Neural cell (in vitro differentiated cells): Measurements from ENCODE around the gene TEX2. TPM values are rescaled to one million over a fixed set of nuclear protein-coding genes. Genes with fewer than 3 reads are reported as not detected.

ENCODE experiments used
- H2AFZ ChIP-seq: fragments of 200-600, 300-800 bp; sonication (generic), shearing (Covaris generic); 2 replicates; pipeline ENCODE4 v1.6.0; 2014; ENCODE audit warnings: low read depth, mild to moderate bottlenecking, antibody characterized with exemption, low read length, moderate library complexity
- H3F3A ChIP-seq: fragments of 200-600 bp; shearing (Covaris generic); 2 replicates; pipeline ENCODE4 v1.6.1; 2016; ENCODE audit warnings: mild to moderate bottlenecking, moderate library complexity, mixed read lengths, antibody characterized with exemption, low read length; ENCODE audit not compliant: insufficient read depth, poor library complexity, severe bottlenecking
- H3K27ac ChIP-seq: fragments of 200-600, 300-800 bp; sonication (generic), shearing (Covaris generic); 2 replicates; pipeline ENCODE4 v1.5.1; 2014; ENCODE audit warnings: mild to moderate bottlenecking, low read length, moderate library complexity
- H3K27me3 ChIP-seq: fragments of 300-800, 200-600 bp; sonication (generic), shearing (Covaris generic); 2 replicates; pipeline ENCODE4 v1.6.0; 2014; ENCODE audit warnings: mild to moderate bottlenecking, low read depth, low read length, moderate library complexity; ENCODE audit not compliant: insufficient read depth
- H3K36me3 ChIP-seq: fragments of 300-800, 200-600 bp; sonication (generic), shearing (Covaris generic); 2 replicates; pipeline ENCODE4 v1.5.1; 2014; ENCODE audit warnings: mild to moderate bottlenecking, antibody characterized with exemption, low read length, moderate library complexity; ENCODE audit not compliant: insufficient read depth
- H3K4me2 ChIP-seq: fragments of 300-800, 200-600 bp; sonication (generic), shearing (Covaris generic); 2 replicates; pipeline ENCODE4 v1.6.0; 2014; ENCODE audit warnings: mild to moderate bottlenecking, low read length
- H3K4me3 ChIP-seq: fragments of 300-800, 200-600 bp; sonication (generic), shearing (Covaris generic); 2 replicates; pipeline ENCODE4 v1.5.1; 2014; ENCODE audit warnings: mild to moderate bottlenecking, low read length, moderate library complexity
- H3K79me2 ChIP-seq: fragments of 200-600 bp; shearing (Covaris generic); replicated peaks from 2 replicates; pipeline ENCODE4 v1.6.0; 2014; ENCODE audit warnings: mild to moderate bottlenecking, low read length, moderate library complexity; ENCODE audit not compliant: insufficient read depth
- H3K9ac ChIP-seq: fragments of 300-800, 200-600 bp; sonication (generic), shearing (Covaris generic); 2 replicates; pipeline ENCODE4 v1.6.1; 2016; ENCODE audit warnings: mild to moderate bottlenecking, low read length, mixed read lengths
- H3K9me2 ChIP-seq: fragments of 200-600 bp; shearing (Covaris generic); 2 replicates; pipeline ENCODE4 v1.6.1; 2016; ENCODE audit warnings: mild to moderate bottlenecking, low read length, mixed read lengths; ENCODE audit not compliant: insufficient read depth
- H3K9me3 ChIP-seq: fragments of 200-600, 300-800 bp; sonication (generic), shearing (Covaris generic); 2 replicates; pipeline ENCODE4 v1.6.1; 2016; ENCODE audit warnings: mild to moderate bottlenecking, mixed run types, low read length, moderate library complexity, mixed read lengths
- H4K20me1 ChIP-seq: fragments of 200-600 bp; shearing (Covaris generic); 2 replicates; pipeline ENCODE4 v1.6.1; 2016; ENCODE audit warnings: mild to moderate bottlenecking, mixed run types; ENCODE audit not compliant: insufficient read depth
- EP300 ChIP-seq: fragments of 450-650 bp; conservative IDR thresholded peaks from 2 replicates; pipeline ENCODE4 v1.6.1; 2014; ENCODE audit warnings: antibody characterized with exemption, mild to moderate bottlenecking, moderate library complexity; ENCODE audit not compliant: poor library complexity, severe bottlenecking
- EZH2 ChIP-seq: fragments of 200-600, 300-800 bp; shearing (Covaris generic), sonication (generic); IDR thresholded peaks from 2 replicates; pipeline ENCODE4 v1.6.1; 2014; ENCODE audit warnings: antibody characterized with exemption, low read length, borderline replicate concordance, mild to moderate bottlenecking; ENCODE audit not compliant: insufficient read depth, poor library complexity, severe bottlenecking
- MXI1 ChIP-seq: fragments of 450-650 bp; conservative IDR thresholded peaks from 2 replicates; pipeline ENCODE4 v1.6.1; 2014; ENCODE audit warnings: antibody characterized with exemption, mild to moderate bottlenecking; ENCODE audit not compliant: poor library complexity, severe bottlenecking
- POLR2AphosphoS5 ChIP-seq: IDR thresholded peaks from 2 replicates; pipeline ENCODE4 v1.6.1; 2012
- RAD21 ChIP-seq: fragments of 450-650 bp; conservative IDR thresholded peaks from 2 replicates; pipeline ENCODE4 v1.6.1; 2014; ENCODE audit warnings: antibody characterized with exemption, mild to moderate bottlenecking, moderate library complexity
- REST ChIP-seq: IDR thresholded peaks from 2 replicates; pipeline ENCODE4 v1.6.1; 2012; ENCODE audit warnings: borderline replicate concordance
- SMC3 ChIP-seq: fragments of 450-650 bp; conservative IDR thresholded peaks from 2 replicates; pipeline ENCODE4 v1.6.1; 2014; ENCODE audit warnings: antibody characterized with exemption, mild to moderate bottlenecking, moderate library complexity; ENCODE audit not compliant: poor library complexity
- TAF1 ChIP-seq: IDR thresholded peaks from 2 replicates; pipeline ENCODE4 v1.6.1; 2012; ENCODE audit warnings: low read depth
- polyA plus RNA-seq: library from polyadenylated mRNA; depleted of rRNA; stranded (reverse); fragments of >200 nt; gene quantifications from 2 replicates; pipeline ENCODE4 v1.2.3, GENCODE V29; 2014
- TF ChIP-seq, protein P1 (sequence below): fragments of 450-650 bp; IDR thresholded peaks from 2 replicates; pipeline ENCODE4 v1.5.1; 2014; ENCODE audit warnings: antibody characterized with exemption, mild to moderate bottlenecking, moderate library complexity; ENCODE audit not compliant: poor library complexity, severe bottlenecking

The TEX2 gene
- polyA plus RNA-seq, 1 donor from 2014 or later = 19.7 TPM

- H4K20me1 ChIP-seq = no peaks in the 10 kb centered on the region
- no peaks in the 10 kb centered on the region for H3K27me3 ChIP-seq
- no peaks in the 10 kb centered on the region for H3K36me3 ChIP-seq
- no peak overlapping the region for H3K4me3 ChIP-seq
- no peak overlapping the region for H3K27ac ChIP-seq
- H3K9me3 ChIP-seq = no peaks in the 10 kb centered on the region
- H3F3A ChIP-seq = no peaks in the 10 kb centered on the region
- TF ChIP-seq, protein P1, sequence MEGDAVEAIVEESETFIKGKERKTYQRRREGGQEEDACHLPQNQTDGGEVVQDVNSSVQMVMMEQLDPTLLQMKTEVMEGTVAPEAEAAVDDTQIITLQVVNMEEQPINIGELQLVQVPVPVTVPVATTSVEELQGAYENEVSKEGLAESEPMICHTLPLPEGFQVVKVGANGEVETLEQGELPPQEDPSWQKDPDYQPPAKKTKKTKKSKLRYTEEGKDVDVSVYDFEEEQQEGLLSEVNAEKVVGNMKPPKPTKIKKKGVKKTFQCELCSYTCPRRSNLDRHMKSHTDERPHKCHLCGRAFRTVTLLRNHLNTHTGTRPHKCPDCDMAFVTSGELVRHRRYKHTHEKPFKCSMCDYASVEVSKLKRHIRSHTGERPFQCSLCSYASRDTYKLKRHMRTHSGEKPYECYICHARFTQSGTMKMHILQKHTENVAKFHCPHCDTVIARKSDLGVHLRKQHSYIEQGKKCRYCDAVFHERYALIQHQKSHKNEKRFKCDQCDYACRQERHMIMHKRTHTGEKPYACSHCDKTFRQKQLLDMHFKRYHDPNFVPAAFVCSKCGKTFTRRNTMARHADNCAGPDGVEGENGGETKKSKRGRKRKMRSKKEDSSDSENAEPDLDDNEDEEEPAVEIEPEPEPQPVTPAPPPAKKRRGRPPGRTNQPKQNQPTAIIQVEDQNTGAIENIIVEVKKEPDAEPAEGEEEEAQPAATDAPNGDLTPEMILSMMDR = no peak
- TF ChIP-seq TAF1 (no peak), MXI1 (no peak), POLR2AphosphoS5 (no peak), REST (no peak), EP300 (no peak), SMC3 (no peak), EZH2 (no peak), RAD21 (no peak)
- no peak overlapping the region for H2AFZ ChIP-seq
- H3K79me2 ChIP-seq = peaks cover 3% of the 10 kb centered on the region
- no peaks in the 10 kb centered on the region for H3K9me2 ChIP-seq
- H3K9ac ChIP-seq = no peak overlapping the region
- H3K4me2 ChIP-seq = no peak overlapping the region
Measured at GRCh38 chr17:64148699-64149098, 114.4 kb downstream of the TEX2 start.

- no peaks in the 10 kb centered on the region for H3K36me3 ChIP-seq
- TF ChIP-seq, protein P1 = no peak
- no peak for TF ChIP-seq EZH2
- TF ChIP-seq RAD21 = no peak
- TF ChIP-seq REST = no peak
- no peak for TF ChIP-seq EP300
- no peak for TF ChIP-seq MXI1
- no peak for TF ChIP-seq POLR2AphosphoS5
- TF ChIP-seq TAF1 = no peak
- TF ChIP-seq SMC3 = no peak
- H3K9ac ChIP-seq = no peak overlapping the region
- no peak overlapping the region for H3K27ac ChIP-seq
- H3K9me2 ChIP-seq = no peaks in the 10 kb centered on the region
- H2AFZ ChIP-seq = no peak overlapping the region
- H3K27me3 ChIP-seq = no peaks in the 10 kb centered on the region
- peaks cover 3% of the 10 kb centered on the region for H3K79me2 ChIP-seq
- H3K4me2 ChIP-seq = no peak overlapping the region
- H3K9me3 ChIP-seq = no peaks in the 10 kb centered on the region
- H4K20me1 ChIP-seq = no peaks in the 10 kb centered on the region
- no peaks in the 10 kb centered on the region for H3F3A ChIP-seq
- H3K4me3 ChIP-seq = no peak overlapping the region
Measured at GRCh38 chr17:64148017-64148631, 114.9 kb downstream of the TEX2 start.
